Cerebellar cortex (tissue), 1 donor: Measurements from ENCODE around the gene HOPX.
"Not testable (repeated sequence)": the region's sequence is repeated elsewhere in the genome, so short reads cannot be mapped to it uniquely, and the experiment has no call there.

Source experiments
- DNase-seq: peaks from one replicate; pipeline ENCODE4 v3.0.0-alpha.2; 2015; ENCODE audit warnings: low spot score

The HOPX gene

GRCh38 chr4:56654238-56654632 lies 26.9 kb downstream of the HOPX start:
- no peak for DNase-seq

- no peak for DNase-seq
Measured at GRCh38 chr4:56653461-56654237, 27.4 kb downstream of the HOPX start.

GRCh38 chr4:56652196-56652595 lies 28.9 kb downstream of the HOPX start:
- DNase-seq, result no peak

GRCh38 chr4:56651056-56651350 lies 30.1 kb downstream of the HOPX start:
- DNase-seq, result no peak

- DNase-seq, result no peak
Measured at GRCh38 chr4:56650262-56651055, 30.6 kb downstream of the HOPX start.

GRCh38 chr4:56649445-56650261 lies 31.4 kb downstream of the HOPX start:
- no peak for DNase-seq

GRCh38 chr4:56648824-56649151 lies 32.3 kb downstream of the HOPX start:
- DNase-seq, result no peak

GRCh38 chr4:56648021-56648823 lies 32.9 kb downstream of the HOPX start:
- DNase-seq, result no peak

GRCh38 chr4:56646341-56646740 lies 34.8 kb downstream of the HOPX start:
- DNase-seq, result no peak

- DNase-seq, result no peak
Measured at GRCh38 chr4:56643596-56643995, 37.5 kb downstream of the HOPX start.

GRCh38 chr4:56641494-56642051 lies 39.5 kb downstream of the HOPX start:
- DNase-seq, result no peak

- no peak for DNase-seq
Measured at GRCh38 chr4:56640621-56641493, 40.2 kb downstream of the HOPX start.

GRCh38 chr4:56637791-56638190 lies 43.3 kb downstream of the HOPX start:
- DNase-seq, result no peak

GRCh38 chr4:56637154-56637553 lies 43.9 kb downstream of the HOPX start:
- DNase-seq, result no peak

GRCh38 chr4:56634954-56635353 lies 46.1 kb downstream of the HOPX start:
- not testable (repeated sequence) for DNase-seq

GRCh38 chr4:56633486-56633885 lies 47.6 kb downstream of the HOPX start:
- DNase-seq, result no peak

- DNase-seq, result no peak
Measured at GRCh38 chr4:56630876-56631666, 50.0 kb downstream of the HOPX start.

GRCh38 chr4:56628592-56628991 lies 52.5 kb downstream of the HOPX start:
- DNase-seq, result no peak

- DNase-seq, result no peak
Measured at GRCh38 chr4:56627985-56628384, 53.1 kb downstream of the HOPX start.

GRCh38 chr4:56627375-56627774 lies 53.7 kb downstream of the HOPX start:
- DNase-seq, result no peak
